Effector memory CD4-positive, alpha-beta T cell (primary cell): ENCODE results near the gene ARID3C.
A peak's percentile ranks its signal among the peaks of the same experiment; 100 is the strongest.

Source experiments
- DNase-seq, 3 donors: peaks; one replicate each; pipeline ENCODE4 v3.0.0-alpha.2; 2020
- H3K27ac ChIP-seq: 2 replicates; pipeline ENCODE4 v1.7.0; 2013; ENCODE audit warnings: mild to moderate bottlenecking, low read length, moderate library complexity; ENCODE audit not compliant: insufficient read depth, poor library complexity, severe bottlenecking
- H3K27me3 ChIP-seq: replicated peaks from 2 replicates; pipeline ENCODE4 v1.7.0; 2013; ENCODE audit warnings: mild to moderate bottlenecking, low read length; ENCODE audit not compliant: insufficient read depth, control insufficient read depth, poor library complexity, severe bottlenecking
- H3K36me3 ChIP-seq: 2 replicates; pipeline ENCODE4 v1.7.0; 2013; ENCODE audit warnings: mild to moderate bottlenecking, low read length, moderate library complexity; ENCODE audit not compliant: control insufficient read depth, insufficient read depth
- H3K4me1 ChIP-seq: 2 replicates; pipeline ENCODE4 v1.7.0; 2013; ENCODE audit warnings: low read length, mild to moderate bottlenecking; ENCODE audit not compliant: control insufficient read depth, insufficient read depth, poor library complexity, severe bottlenecking
- H3K4me3 ChIP-seq: 2 replicates; pipeline ENCODE4 v1.7.0; 2013; ENCODE audit warnings: low read length, low read depth, mild to moderate bottlenecking; ENCODE audit not compliant: insufficient read depth, poor library complexity, severe bottlenecking
- H3K9me3 ChIP-seq: 2 replicates; pipeline ENCODE4 v1.7.0; 2013; ENCODE audit warnings: mild to moderate bottlenecking, low read length, moderate library complexity; ENCODE audit not compliant: control insufficient read depth

Gene ARID3C

DNA sequence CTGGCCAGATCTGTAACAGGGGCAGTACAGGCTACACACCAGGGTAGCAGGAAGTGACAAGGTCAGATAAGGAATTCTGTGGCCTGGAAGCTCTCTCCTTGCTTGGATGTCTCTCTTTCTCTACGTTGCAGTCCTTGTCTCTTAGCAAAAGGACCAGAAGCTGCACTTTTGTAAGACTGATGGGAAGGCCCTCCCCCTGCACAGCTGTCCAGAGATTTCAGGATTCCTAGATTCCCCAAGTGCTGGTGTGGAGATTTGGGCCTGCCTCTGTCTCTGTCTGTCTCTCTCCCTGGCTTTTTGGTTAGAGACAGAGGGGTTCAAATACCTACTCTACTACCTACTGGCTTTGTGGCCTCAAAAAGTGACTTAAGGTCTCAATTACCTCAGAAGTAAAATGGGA lies 29.3 kb downstream of the ARID3C start:
- Histone ChIP-seq H3K4me3 (no peak overlapping the region), H3K9me3 (no peaks in the 10 kb centered on the region), H3K27me3 (no peaks in the 10 kb centered on the region), H3K4me1 (no peaks in the 10 kb centered on the region), H3K36me3 (no peaks in the 10 kb centered on the region), H3K27ac (no peak overlapping the region)
- DNase-seq, result no peak

DNA sequence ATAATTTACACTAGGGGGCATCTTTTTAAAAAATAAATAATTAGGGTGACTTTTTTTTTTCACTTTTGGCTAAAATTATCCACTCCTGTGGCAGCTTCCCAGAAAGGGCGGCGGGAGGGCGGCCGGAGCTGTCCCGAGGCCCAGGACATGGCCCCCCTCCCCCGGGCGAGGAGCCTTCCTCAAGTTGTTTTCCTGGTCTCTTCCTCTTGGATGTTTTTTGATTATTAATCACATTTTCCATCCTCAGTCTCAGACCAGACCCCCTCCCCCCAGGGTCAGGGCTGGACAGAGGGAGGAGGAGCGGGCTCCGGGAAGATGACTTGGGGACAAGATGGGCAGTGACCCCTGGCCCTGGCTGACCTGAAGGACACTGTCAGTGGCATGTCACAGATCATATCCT lies 34.7 kb downstream of the ARID3C start:
- no peaks in the 10 kb centered on the region for H3K9me3 ChIP-seq
- peaks cover 22% of the 10 kb centered on the region for H3K4me1 ChIP-seq
- peaks cover 35% of the 10 kb centered on the region for H3K27me3 ChIP-seq
- H3K4me3 ChIP-seq, result no peak overlapping the region
- DNase-seq, result no peak
- H3K27ac ChIP-seq, result no peak overlapping the region
- H3K36me3 ChIP-seq, result no peaks in the 10 kb centered on the region

DNA sequence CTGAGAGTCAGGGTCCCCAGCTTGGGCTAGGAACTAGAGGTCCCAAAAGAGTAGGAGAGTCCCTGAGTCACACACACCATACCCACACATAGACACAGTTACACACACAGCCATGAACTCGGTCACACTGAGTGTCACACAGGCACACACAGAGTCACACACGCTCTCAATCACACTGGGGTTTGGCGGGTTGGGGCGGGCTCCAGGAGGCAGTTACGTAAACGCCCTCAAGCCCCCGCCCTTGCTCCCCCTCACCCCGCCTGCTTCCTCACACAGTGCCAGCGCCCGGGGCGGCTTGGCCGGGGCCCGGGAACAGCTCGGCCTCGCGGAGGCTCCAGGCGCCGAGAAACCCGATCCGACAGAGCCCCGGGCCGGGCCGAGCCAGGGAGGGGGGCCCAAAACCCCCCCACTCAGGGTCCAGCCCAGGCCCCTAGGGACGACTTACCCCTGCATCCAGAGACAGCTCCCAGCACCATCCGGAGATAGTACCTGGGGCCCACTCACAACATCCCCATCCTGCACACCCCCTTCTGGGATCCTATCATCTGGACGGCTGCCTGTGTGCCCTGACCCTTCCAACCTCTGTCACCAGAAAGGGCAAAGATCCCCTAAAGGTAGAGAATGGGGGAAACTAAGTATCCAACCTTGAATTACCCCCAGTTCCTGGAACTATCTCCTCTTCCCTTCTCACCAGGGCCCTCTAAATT lies 35.8 kb downstream of the ARID3C start:
- Histone ChIP-seq H3K9me3 (no peaks in the 10 kb centered on the region), H3K4me3 (no peak overlapping the region), H3K27ac (no peak overlapping the region), H3K27me3 (peaks cover 44% of the 10 kb centered on the region), H3K36me3 (no peaks in the 10 kb centered on the region), H3K4me1 (peaks cover 24% of the 10 kb centered on the region)
- no peak for DNase-seq

DNA sequence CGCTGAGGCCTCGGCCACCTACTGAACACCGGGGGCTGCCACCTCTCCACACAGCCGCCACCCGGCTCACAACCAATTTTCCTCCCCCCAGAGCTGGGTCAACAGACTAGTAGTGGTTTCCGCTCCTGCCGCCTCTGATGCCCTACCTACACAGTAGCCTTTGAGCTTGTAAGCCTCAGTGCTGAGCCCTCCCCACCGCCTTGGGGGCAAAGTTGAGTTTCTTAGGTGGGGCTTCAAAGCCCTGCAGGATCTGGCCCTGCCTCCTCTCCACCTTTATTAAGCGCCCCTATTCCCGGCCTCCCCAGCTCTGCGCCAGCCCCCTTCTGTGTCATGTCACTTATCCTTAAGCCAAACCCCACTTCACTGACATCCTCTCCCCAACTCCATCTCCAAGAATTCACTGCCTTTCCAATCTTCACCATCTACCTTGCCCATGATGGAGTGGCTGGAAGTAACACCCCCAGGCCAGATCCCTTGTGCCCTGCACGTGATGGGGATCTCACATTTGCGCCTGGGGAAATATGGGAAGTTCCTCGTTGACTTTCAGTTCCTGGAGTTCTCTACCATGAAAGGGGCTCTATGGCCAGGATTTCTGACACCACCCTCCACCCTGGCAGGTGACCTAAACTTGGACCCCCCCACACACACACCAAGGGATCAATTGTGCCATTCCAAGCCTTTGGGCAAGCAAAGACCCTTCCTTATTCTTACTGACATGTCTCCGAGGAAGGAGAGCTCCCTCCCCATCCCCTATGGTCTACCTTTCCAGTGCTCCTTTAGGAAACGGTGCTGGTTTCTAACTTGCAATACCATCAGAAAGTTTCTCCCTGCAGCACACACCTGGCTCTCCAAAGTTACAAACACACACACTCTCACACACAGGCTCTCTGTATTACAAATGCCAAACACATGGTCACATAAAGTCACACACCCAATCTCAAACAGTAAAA lies 36.7 kb downstream of the ARID3C start:
- Histone ChIP-seq H3K4me3 (peak overlapping the region; percentile 73), H3K9me3 (no peaks in the 10 kb centered on the region), H3K27me3 (peaks cover 52% of the 10 kb centered on the region), H3K4me1 (peaks cover 24% of the 10 kb centered on the region), H3K27ac (no peak overlapping the region), H3K36me3 (no peaks in the 10 kb centered on the region)
- no peak for DNase-seq

DNA sequence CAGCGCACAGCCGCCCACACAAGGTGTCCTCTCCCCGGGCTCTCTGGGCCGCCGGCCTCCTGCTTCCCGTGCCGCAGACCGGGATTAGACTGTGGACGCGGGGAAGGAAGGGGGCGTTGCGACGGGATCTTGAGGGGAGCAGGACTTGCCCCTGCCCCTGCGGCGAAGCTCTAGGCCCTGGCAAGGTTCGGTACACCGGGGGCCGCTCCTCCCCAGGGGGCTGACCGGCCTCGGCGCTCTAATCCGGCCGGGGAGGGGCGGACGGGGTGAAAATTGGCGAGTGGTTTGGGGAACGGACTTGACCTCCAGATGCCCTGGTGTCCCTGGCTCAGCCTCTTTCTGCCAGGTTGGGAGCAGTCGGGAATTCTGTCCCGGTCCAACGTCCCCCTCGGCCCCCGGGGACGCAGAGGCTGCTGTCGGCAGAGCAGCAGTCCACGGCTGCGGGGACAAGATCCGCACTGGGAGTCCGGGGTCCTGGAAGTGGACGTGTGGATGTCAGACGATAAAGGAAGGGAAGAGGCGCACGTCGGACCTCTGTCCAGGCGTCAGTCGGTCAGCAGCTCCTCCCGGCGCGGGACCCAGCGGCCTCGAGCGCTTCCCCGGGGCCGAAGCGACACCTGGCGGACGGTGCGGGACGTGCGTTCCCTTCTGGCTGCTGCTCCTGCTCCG lies 37.5 kb downstream of the ARID3C start:
- Histone ChIP-seq H3K4me1 (peaks cover 24% of the 10 kb centered on the region), H3K4me3 (peak overlapping the region; percentile 73), H3K36me3 (no peaks in the 10 kb centered on the region), H3K27me3 (peaks cover 54% of the 10 kb centered on the region), H3K9me3 (no peaks in the 10 kb centered on the region), H3K27ac (no peak overlapping the region)
- DNase-seq, result peak; percentile 40 to 63 (median 41)

DNA sequence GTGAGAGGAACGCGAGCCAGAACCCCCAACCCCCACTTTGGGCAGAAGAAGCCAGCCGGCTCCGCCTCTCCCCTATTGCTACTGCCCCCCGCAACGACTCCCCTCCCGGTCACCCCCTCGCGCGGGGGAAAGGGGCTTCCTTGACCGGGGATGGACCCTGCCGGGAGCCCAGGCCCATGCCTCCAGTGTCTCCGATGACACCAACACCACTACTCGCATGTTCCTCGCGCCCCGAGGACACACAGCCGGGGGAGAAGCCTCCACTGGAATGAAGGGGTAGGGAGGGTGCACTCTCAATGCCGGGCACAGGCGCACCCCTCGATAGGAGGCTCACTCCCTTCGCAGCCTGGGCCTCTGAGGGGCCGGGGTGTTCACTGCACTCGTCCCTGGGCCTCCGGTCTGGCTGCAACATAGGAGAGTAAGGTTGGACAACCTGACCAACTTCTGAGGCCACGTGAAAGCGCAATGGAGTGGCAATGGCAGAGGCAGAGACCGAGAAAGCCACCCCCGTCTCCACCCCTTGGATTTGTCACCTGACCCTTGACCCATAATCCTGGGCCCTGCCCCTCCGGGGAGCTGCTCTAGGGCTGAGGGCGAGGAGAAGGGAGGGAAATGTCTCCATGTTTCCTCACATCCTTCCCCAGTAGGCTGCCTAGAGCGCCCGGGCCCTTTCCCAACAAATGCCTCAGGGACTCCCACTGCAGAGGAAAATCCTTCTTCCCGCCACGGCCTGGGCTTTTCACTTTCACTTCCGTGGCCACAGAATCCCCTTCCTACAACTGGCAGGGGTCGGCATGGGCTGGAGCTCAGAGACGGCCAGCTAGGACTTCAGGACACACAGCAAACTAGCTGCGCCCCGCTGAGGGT lies 38.3 kb downstream of the ARID3C start:
- H3K4me1 ChIP-seq, result peaks cover 24% of the 10 kb centered on the region
- peaks cover 54% of the 10 kb centered on the region for H3K27me3 ChIP-seq

DNA sequence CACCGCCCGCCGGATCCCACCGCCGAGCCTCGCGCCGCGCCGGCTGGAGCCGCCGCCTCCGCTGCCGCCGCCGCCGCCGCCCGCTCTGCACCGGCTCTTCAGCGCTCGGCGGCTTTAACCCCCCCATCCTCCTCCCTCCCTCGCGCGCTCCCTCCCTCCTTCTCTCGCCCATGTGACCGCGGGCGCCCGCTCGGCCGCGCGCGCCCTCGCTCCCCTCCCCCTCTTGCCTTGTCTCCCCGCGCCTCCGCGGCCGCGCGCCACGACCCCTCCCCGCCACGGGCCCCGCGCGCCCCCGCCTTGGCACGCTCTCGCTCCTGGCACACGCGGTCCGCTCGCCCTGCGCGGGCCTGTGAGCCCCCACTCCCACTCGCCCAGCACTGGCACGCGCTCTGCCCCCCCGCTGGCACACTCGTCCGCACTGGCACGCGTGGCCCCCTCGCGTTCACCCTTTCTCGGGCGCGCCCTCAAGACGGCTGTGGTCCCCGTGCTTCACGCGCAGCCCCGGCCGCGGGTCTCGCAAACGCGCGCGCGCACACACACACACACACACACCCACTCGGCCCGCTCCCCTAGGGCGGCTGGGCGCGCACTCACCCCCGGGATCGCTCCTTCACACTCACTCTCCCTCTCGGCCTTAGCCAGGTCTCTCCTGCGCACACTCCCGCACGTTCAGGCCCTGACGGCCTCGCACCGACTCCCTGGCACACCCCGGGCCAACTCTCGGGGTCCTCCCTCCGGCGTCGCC lies 39.1 kb downstream of the ARID3C start, which contains the start of gene CNTFR:
CNTFR (minus strand) TSS at position 89 of the 745 bp plus-strand sequence. CDS start 20,743 bp downstream, outside the sequence.
- H3K4me3 ChIP-seq, result peak within 1 kb of the TSS; percentile 73
- H3K4me1 ChIP-seq, result peaks cover 24% of the 10 kb centered on the region

More for the DNA sequence above, 38.3 kb downstream of the ARID3C start:
- Histone ChIP-seq H3K27ac (no peak overlapping the region), H3K36me3 (no peaks in the 10 kb centered on the region), H3K4me3 (peak overlapping the region; percentile 73), H3K9me3 (no peaks in the 10 kb centered on the region)
- DNase-seq, result no peak

DNA sequence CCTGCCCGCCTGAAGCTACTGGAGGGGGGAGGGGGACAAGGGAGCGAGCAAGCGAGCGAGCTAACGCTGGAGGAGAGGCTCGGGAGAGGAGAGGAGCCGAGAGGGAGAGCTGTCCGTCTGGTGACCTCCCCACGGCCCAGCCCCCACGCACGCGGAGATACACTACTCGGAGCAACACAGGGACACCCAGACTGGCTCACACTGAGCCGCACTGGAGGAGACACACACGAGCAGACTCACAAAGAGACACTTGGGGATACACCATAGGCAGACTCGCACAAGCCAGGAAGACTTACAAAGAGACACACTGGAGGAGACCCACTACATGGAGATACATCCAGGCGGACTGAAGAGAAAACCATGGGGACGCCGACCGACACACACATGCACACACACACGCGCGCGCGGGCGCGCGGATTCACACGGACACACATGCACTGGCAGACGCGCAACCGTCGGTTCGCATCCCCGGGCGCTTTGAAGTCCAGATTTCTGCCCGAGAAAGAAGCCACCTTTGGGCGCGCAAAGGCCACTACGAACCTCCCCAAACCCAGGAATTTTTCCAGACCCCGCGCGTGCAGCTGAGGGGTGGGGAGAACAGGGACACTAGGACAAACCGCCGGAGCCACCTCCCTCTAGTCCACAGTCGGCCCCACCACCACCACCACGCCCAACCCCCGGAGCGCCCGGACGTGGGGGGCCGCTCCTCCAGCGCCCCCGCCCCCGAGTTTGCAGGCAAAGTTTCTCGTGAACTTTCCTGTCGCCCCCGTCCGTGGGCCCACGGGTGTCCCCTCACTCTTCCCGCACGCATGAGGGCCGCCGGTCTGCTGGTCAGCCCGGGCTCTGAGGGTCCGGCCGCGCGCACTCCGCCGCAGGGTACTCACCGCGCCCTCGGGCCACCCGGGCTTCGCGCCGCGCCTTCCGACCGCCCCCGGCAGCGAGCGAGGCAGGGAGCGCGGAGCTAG lies 39.9 kb downstream of the ARID3C start:
- Histone ChIP-seq H3K4me1 (peaks cover 24% of the 10 kb centered on the region), H3K27me3 (peaks cover 56% of the 10 kb centered on the region), H3K4me3 (no peak overlapping the region), H3K36me3 (no peaks in the 10 kb centered on the region), H3K27ac (no peak overlapping the region), H3K9me3 (no peaks in the 10 kb centered on the region)
- DNase-seq, result no peak

More for the DNA sequence above, 39.1 kb downstream of the ARID3C start, which contains the start of gene CNTFR:
- no peaks in the 10 kb centered on the region for H3K9me3 ChIP-seq
- H3K27ac ChIP-seq, result no peak within 1 kb of the TSS
- peaks cover 54% of the 10 kb centered on the region for H3K27me3 ChIP-seq
- H3K36me3 ChIP-seq, result no peaks in the 10 kb centered on the region
- no peak for DNase-seq
